HG02798 (cell line): ENCODE results near the gene RARA.

Experiments
- ATAC-seq: cut with Tn5 transposase; IDR thresholded peaks from one replicate; pipeline ENCODE4 v1.9.1; 2021; ENCODE audit warnings: mild to moderate bottlenecking; ENCODE audit not compliant: unreplicated experiment, poor library complexity

Gene RARA

GRCh38 chr17:40352779-40353394, 43.9 kb downstream of the RARA start:
- ATAC-seq = no peak

GRCh38 chr17:40354221-40355122, 45.5 kb downstream of the RARA start:
- no peak for ATAC-seq

DNA sequence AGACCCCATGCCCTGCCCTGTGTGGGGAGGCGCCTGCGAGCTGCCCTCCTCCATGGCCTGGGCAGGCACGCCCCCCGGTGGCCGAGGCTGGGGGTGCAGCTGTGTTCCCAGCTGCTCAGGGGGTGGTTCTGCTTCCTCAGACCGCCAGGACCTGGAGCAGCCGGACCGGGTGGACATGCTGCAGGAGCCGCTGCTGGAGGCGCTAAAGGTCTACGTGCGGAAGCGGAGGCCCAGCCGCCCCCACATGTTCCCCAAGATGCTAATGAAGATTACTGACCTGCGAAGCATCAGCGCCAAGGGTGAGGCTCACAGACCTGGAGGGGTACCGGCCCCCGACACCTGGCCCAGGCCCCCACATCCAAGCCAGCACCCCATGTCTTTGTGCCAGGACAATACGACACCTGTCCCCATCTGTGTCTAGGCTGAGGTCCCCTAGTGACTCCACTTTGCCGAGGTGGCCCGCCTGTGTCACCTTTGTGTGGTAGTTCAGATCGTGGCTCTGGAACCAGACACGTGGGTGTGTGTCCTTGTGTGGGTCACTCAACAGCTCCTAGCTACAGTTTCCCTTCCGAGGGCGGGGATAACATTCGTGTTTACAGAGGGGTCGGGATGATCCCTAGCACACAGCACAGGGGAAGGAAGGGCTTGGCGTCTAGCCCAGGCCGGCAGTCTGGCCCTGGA, 46.3 kb downstream of the RARA start:
- peak; percentile 62 for ATAC-seq

DNA sequence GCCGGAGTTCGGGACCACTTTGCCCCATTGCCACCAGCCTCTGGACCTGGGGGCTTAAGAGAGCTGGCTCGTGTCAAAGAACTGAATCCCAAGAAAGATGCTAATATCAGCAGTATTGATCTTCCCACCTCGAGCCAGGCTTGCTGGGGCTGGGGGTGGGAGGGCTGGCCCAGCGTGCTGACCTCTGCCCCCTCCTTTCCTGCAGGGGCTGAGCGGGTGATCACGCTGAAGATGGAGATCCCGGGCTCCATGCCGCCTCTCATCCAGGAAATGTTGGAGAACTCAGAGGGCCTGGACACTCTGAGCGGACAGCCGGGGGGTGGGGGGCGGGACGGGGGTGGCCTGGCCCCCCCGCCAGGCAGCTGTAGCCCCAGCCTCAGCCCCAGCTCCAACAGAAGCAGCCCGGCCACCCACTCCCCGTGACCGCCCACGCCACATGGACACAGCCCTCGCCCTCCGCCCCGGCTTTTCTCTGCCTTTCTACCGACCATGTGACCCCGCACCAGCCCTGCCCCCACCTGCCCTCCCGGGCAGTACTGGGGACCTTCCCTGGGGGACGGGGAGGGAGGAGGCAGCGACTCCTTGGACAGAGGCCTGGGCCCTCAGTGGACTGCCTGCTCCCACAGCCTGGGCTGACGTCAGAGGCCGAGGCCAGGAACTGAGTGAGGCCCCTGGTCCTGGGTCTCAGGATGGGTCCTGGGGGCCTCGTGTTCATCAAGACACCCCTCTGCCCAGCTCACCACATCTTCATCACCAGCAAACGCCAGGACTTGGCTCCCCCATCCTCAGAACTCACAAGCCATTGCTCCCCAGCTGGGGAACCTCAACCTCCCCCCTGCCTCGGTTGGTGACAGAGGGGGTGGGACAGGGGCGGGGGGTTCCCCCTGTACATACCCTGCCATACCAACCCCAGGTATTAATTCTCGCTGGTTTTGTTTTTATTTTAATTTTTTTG, 47.1 kb downstream of the RARA start:
- ATAC-seq = no peak

GRCh38 chr17:40356990-40357881, 48.3 kb downstream of the RARA start:
- ATAC-seq = no peak

- peak; percentile 39 for ATAC-seq
Measured at GRCh38 chr17:40358323-40359038, 49.5 kb downstream of the RARA start.

GRCh38 chr17:40360091-40360490, 51.1 kb downstream of the RARA start:
- ATAC-seq = no peak

DNA sequence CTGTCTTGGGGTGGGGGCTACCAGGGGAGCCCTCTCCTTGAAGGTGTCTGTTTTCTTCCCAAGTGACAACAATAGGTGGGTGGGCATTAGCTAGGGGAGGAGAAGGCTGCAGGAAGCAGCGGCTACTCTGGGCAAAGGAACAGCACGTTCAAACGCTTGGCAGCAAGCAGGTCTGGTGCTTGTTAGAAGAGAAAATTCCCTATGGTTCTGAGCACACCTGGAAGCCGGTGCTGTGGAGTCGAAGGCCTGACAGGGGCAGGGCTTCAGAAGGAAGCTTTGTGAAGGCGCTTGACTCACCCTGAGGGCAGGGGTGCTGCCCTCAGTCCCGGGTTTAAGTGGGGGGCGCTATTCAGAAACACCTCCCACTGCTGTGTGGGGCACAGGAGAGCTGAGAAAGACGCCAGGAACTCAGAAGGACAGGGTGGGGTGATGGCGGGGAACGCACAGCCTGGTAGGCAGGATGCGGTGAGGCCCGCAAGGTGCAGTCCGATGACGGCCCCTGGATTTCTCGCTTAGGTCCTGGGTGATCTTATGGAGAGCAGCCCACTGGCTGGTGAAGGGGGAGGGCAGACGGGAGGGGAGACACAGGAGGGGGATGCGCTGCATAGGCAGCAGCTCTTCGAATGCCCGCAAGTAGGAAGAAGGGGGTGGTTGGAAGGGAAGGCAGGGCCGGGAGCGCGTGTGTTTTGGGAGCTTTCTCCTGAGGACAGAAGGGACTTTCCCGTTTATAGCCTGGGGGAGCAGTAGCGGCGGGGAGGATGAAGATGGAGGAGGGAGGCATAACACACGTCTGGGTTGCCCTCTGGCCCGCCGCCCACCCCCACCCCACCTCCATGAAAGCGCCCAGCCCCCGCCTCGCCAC, 52.3 kb downstream of the RARA start:
- no peak for ATAC-seq

DNA sequence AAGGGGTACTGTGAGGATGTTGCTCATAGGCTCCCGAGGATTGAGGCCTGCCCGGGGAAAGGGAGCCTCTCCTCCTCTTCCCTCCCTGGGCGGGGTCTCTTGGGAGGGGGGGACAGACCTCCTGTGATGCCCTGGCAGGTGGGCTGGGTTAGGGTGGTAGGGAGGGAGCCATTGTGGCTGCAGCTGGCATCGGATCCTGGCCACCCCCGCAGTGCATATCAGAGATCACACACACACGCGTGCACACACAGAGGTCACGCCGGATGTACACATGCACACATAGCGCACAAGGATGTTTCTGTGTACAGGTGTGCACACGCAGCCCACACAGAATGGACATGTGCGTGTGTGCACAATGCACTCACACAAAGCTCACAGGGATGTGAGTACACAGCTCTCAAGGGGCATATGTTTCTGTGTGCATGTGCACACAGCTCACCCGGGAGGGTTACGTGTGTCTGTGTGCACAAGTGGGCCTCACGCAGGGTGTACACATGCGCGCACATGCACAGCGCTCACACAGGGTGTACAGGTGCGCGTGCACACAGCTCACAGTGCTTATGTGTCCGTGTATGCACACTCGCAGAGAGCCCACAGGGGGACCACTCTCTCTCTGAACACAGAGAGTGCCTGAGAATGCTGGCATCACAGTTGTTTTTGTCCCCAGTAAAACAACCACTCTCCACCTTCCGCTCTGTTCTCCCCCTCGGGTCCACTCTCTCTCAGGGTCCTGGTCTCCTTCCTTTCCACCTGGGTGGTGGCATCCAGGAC, 53.1 kb downstream of the RARA start:
- no peak for ATAC-seq

- peak; percentile 65 for ATAC-seq
Measured at GRCh38 chr17:40362696-40363110, 53.7 kb downstream of the RARA start.

DNA sequence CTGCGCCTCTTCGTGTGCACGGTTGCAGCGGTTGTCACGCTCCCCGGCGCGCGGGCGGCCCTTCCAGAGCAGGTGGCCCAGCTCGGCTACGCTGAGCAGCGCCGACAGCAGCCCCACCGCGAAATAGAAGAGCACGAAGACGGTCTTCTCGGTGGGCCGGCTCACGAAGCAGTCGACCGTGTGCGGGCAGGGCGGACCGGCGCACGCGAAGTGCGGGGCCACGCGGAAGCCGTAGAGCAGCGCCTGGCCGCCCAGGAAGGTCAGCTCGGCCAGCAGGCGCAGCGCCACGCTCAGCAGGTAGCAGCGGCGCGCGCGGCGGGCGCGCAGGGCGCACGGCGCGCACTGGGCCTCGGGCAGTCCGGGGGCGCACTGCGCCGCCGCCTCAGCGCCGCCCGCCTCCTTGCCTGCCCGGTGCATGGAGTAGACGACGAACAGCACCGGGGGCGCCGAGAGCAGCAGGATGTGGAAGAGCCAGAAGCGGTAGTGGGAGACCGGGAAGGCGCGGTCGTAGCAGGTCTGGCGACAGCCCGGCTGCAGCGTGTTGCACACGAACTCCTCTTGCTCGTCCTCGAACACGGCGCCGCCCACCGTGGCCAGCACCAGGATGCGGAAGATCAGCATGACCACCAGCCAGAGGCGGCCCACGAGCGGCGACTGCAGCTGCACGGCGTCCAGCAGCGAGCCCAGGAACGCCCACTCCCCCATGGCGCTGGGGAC, 54.3 kb downstream of the RARA start:
- peak; percentile 18 for ATAC-seq

GRCh38 chr17:40364121-40364861, 55.3 kb downstream of the RARA start, which contains the start of gene GJD3:
TSS of gene GJD3 (minus strand) at chr17:40364737. CDS start at chr17:40363815, 922 bp downstream.
- no peak for ATAC-seq

GRCh38 chr17:40364906-40365305, 55.9 kb downstream of the RARA start:
- ATAC-seq = no peak

- no peak for ATAC-seq
Measured at GRCh38 chr17:40366076-40366860, 57.3 kb downstream of the RARA start.
